Mesenteric fat pad (tissue), 1 donor: ENCODE results near the gene FXYD2. TPM values are rescaled to one million over a fixed set of nuclear protein-coding genes. Genes with fewer than 3 reads are reported as not detected.

Source experiments
- DNase-seq: peaks from one replicate; pipeline ENCODE4 v3.0.0-alpha.2; 2020; ENCODE audit warnings: low spot score
- total RNA-seq: library from RNA; stranded (reverse); fragmentation: NEBNext Ultra II Directional; extraction: Animal tissue kit (Norgen Biotek cat#: 25700); gene quantifications from one replicate; pipeline ENCODE4 v1.2.1, GENCODE V29; 2021
- donor health status: DM: yes; HTN: yes; CAD: no.

FXYD2 gene
- total RNA-seq, 1 donor from 2014 or later = 3.2 TPM

DNA sequence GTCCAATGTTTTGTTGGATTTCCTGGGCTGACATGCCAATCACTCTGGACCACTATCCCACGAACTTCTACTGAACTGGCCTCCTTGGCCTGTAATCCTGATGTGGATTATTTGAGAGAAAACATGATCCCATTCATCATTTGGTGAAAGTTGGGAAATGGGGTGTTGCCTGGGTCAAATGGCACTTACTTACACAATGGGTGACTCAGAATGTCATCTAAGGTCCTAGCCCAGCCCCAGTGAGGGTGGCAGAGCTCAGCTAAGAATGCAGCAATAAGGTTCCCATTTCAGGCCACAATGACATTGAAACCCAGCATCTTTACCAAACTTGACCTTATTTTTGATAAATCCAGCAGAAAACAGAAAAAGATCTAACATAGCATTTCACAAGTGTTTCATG lies 19.5 kb downstream of the FXYD2 start:
- DNase-seq = no peak

DNA sequence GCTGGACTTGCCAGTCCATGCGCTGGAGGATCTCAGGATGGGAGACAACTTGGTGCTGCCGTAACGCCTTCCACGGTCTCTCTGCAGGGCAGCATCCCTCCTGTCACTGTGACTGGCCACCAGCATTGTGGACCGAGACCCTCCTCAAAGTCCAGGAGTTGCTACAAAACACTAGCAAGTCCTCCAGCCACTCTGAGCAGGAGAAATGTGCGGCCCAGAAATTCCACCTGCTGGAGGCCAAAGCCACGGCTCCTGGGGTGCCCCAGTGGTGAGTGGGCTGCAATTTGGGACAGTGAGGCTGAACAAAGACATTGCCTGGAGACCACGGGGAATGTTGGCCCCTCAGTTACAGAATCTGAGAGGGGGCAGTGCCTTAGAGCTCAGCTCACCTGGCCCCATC lies 20.6 kb downstream of the FXYD2 start:
- no peak for DNase-seq

DNA sequence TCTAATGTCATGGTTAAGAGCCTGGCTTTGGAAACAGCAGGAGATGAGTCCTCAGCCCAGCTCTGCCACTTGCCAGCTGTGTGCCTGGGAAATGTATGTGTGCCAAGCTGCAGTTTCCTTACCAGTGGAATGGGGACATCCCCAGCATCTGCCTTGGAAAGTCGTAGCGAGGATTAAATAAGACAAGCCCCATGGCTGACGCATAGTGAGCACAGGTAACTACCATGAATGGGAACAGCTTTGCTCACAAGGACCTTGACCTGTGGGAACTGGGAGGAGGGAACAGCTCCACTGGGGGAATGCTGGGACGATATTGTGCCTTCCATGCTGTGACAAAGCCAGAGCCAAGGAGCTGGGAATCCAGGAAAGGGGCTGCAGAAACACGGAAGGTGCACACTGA lies 24.9 kb downstream of the FXYD2 start:
- no peak for DNase-seq

DNA sequence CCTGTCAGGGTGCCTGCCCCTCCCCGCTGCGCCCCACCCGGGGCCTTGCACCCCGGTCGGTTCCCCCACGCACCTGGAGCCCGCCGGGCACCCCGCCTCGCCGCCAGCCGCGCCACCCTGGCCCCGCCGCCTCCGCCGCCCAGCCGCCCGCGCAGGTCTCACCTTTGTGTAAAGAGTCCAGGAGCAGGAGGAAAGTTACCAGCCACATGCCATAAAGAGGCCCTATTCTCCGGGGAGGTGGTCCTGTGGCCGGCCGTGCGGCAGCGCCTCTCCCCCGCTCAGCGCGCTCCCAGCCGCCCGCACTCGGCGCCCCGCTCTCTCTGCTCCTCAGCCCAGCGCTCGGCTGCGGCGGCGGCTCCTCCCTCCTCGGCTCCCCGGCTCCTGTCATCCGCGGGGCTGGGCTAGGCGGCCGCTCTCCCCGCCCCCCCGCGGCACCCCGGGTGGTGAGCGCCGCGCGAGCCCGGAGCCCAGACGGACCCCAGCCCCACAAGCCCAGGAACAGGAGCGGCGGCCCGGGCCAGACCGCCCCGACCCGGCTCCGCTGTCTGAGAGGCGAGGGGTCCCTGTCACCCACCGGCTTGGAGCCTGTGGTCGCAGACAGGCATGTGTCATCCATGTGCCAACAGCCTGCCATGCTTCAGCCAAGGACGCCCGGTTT lies 27.5 kb downstream of the FXYD2 start, which contains the start of gene DSCAML1:
DSCAML1 (minus strand) TSS at position 345 of the 658 bp plus-strand sequence; CDS start at position 208, 137 bp downstream.
- DNase-seq = no peak

DNA sequence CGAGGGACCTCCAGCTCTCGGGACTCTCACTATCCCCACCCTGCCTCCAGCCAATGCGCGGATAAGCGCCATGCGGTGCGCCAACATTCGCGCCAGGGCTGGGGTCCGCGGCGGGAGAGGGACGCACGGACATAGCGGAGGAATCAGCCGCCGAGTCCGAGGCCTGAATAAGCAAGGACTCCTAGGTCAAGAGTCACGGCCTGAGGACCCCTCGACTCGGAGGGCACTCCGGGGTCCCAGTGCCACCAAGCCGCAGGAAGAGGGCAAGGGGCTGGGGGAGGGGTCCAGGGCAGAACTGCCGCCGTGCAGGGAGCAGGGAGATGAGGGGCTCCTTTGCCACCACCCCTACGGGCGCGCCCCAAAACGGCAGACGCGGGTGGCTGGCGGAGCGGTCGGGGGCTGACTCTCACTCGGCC lies 28.1 kb downstream of the FXYD2 start:
- no peak for DNase-seq

- DNase-seq = no peak
These were observed 28.7 kb downstream of the FXYD2 start for GRCh38 chr11:117795638-117796455.

GRCh38 chr11:117794772-117795629 lies 29.5 kb downstream of the FXYD2 start:
- DNase-seq = no peak

GRCh38 chr11:117794135-117794534 lies 30.4 kb downstream of the FXYD2 start:
- no peak for DNase-seq

DNA sequence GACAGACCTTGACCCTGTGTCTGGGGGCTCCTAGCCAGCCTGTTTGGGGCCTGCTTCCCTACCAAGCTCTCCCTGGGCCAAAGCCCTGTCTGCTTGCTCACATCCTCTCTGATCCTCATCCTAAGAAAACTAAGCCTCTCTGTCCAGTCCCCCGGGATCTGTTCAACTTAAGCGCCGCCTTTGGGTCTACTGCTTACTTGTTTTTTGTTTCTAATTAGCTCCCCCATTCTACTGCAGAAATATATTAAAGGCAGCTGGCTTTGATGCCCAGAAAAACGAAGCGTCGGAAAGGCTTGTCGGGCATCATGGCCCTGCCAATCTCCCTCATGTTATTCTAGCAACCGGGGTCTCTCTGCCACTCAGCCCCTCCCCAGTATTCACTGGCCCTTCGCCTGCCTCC lies 31.0 kb downstream of the FXYD2 start:
- DNase-seq = no peak

- DNase-seq = no peak
These were observed 31.6 kb downstream of the FXYD2 start for GRCh38 chr11:117792992-117793391.

DNA sequence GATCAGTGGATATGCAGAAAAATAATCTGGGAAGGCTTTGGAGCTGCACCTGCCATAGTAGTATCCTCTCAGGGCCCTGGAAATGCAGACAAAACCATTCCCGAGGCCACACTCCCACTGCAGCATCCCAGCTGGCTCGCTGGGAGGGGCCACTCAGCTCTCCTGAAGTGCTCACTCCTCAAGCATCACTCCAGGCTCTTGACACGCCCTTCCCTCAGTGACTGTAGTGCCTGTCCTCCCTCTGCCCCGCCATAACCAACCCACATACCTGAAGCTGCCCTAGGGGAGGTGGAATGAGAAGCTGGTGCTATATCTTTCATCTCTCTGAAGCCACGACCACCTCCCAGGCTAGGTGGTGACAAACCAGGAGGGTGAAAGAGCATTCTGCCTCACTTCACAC lies 32.3 kb downstream of the FXYD2 start:
- no peak for DNase-seq

DNA sequence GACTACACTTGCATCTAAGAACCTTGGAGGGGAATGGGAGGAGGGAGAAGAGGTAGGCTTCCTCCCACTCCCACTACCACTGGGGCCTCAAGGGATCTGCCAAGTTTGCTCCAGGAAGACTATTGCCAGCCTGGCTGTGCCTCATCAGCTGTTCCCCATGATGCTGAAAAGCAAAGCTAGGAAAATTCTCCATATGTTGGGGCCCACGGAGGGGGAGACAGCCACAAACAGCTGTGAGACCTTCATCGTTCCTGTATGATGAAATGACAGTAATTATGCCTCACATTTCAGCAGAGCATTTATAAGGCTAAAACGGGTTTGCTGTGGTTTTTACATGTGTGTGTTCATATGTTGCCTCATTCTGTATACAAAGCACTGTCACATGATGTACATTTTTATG lies 34.3 kb downstream of the FXYD2 start:
- no peak for DNase-seq

GRCh38 chr11:117789241-117789640 lies 35.3 kb downstream of the FXYD2 start:
- DNase-seq = no peak

DNA sequence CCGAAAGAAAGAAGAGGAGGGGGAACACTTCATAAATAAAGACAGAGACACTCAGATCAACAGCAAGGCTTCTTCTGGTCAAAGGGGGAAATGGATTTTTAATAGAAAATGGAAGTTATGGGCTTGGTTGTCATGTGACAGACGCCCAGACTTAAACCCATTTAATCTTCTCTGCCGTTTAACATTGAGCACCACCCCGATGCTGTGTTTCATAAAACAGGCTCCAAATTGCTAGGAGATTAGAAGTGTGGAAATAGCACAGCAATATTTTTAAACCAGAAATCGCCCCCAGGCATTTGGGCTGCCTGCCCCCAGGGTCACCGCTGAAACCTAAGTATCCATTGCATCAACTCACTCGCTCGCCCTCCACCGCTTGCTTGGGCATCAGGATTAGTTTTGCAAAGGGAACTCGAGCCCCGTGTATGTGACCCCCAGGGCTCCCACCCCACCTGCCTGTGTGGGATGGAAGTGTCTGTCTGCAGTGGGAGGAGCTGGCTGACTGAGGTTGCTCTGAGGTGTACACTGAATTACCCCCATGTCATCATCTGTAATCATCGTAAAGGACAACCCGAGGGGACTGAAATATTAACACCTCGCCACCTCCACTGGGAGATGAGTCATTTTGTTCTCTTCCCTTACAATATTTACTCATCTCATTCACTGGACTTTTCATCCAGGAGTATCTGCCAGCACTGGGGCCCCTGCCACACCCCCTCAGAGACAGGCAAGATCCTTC lies 38.2 kb downstream of the FXYD2 start:
- DNase-seq = no peak

DNA sequence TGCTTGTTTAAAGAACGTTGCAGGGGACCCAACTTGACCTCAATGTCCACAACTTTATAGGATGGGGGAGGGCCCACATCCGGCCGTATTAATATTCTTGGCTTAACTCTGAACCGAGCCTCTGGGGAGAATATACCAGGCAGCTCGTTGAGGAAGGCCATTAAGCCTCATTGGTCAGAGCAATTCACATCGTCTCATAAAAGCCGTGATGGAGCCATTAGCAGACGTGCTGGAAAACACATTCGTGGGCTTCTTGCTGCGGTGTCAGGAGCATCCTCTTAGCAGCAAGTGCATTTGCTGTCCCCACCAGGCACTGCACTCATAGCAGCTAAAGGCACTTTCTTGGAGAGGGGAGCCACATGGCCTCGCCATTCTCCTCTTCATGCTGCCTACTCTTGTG lies 42.4 kb downstream of the FXYD2 start:
- no peak for DNase-seq

DNA sequence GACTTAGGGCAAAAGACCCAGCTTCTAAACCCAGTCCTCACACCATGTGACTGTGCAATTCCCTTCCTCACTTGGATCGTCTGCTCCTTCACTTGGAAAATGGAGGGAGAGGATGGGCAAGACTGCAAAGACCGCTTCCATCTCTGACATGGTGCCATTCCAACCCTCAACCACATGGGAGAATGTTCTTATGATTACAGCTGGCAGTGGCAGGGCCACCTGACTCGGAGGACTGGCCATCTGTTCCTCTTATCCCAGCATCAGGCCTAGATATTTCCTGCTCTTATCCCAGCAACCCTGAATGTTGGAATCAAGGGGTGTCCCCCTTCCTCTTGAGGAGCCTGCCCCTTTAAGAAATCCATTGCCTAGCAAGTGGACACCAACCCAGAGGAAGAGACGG lies 42.9 kb downstream of the FXYD2 start:
- DNase-seq = no peak

- no peak for DNase-seq
These were observed 44.1 kb downstream of the FXYD2 start for GRCh38 chr11:117780456-117780855.

DNA sequence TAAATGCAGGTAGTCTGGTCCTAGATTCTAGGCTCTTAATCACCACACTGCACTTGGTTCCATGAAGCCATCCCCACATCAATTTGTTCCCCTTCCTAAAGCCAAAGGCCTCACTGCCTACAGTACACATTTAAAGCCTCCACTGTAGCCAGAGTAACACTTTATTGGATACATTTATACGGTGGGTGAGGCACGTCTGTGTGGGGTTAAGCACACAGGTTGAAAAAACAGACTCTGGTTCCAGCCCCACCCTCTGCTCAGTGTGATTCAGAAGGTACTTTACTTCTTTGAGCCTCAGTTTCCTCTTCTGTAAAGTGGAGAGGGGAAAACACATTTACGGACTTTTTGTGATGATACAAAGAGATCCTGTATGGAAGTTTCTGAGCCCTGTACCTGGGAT lies 50.0 kb downstream of the FXYD2 start:
- no peak for DNase-seq

DNA sequence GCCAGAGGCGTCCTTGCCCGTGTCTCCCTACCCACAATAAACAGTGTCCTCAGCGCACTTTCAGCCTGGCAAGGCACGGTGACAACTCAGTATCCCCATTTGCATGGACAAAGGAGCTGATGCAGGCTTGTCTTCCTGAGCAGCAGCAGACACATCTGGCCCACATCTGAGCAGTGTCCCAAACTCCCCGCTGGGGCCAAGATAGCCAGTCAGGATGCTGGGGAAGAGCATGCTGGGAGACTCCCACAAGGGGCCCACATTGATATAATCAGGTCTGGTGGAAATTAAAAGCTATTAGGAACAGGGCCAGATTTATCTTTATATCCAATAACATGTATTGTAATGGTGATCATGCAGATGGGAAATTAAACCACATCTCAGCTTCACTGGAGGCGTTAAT lies 52.2 kb downstream of the FXYD2 start:
- no peak for DNase-seq

GRCh38 chr11:117771841-117772240 lies 52.7 kb downstream of the FXYD2 start:
- DNase-seq = no peak

DNA sequence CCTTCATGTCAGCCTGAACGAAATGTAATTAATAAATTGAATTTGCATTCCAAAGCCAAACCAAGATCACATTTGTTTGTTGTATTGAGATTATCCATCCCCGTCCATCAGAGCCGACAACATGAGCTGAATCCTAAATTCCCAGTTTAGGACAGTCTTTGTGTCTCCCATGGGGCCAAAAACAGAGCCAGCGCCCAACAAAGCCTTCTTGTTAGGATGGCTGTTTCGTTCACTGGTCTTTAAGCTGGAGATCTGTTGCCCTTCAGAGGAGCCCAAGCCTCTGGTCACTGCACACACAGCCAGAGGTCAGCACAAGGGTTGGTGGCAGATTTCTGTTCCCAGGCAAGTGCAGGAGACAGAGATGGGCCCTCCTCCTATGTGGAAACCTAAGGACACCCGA lies 53.3 kb downstream of the FXYD2 start:
- DNase-seq = no peak
